ENCODE data around the gene OR6Y1.

The OR6Y1 gene, protein sequence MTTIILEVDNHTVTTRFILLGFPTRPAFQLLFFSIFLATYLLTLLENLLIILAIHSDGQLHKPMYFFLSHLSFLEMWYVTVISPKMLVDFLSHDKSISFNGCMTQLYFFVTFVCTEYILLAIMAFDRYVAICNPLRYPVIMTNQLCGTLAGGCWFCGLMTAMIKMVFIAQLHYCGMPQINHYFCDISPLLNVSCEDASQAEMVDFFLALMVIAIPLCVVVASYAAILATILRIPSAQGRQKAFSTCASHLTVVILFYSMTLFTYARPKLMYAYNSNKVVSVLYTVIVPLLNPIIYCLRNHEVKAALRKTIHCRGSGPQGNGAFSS

DNA sequence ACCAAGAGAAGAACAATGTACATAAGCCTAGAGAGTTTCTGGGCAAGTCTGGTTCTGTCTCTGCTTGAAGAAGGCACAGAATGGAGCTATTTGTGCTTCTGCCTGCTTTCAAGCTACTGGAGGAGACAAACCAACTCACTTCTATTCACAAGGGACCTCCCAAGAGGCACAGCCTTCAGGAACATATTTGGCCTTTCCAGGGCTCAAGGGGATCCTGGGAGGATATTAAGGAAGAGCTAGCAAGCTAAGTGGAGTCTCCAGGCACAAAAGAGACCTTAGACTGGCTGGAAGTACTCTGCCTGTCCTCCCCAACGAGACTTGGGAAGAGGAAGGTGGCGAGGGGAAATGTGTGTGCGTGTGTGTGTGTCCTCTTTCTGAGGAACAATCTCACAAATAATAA, at the start of gene OR6Y1:
OR6Y1 (minus strand) TSS at position 54 of the 400 bp plus-strand sequence. CDS start 6,300 bp downstream, outside the sequence.
- DNase-seq (ENCODE audit: low read depth), result no peak

DNA sequence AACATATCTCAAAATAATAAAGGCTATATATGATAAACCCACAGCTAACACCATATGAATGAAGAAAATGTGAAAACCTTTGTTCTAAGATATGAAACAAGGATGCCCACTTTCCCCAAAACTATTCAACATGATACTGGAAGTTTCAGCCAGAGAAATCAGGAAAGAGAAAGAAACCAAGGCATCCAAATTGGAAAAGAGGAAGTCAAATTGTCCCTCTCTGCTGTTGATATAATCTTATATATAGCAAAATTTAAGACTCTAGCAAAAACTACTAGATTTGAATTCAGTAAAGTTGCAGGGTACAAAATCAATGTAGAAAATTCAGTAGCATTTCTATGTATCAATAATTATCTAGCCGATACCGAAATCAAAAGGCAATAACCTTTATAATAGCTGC, 46.5 kb upstream of the OR6Y1 start:
- no peak for DNase-seq (ENCODE audit: low read depth)

DNA sequence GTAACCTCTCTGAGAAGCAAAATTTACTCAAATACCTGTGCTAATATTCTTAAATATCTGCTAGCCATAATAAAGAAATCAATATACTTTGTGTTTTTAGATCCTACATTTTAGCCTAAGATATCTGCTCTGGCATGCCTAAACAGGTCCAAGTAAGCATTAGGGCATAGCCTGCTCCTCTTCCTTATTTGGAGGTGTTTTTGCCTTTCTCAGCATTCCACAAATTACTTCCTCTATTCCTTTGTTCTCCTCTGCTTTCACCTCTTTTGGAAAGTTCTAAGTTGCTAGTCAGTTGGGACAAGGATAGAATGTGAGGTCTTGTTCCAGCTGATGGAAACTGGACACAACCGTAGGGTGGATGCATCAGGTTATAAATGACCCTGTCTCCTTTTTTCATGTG, 32.7 kb upstream of the OR6Y1 start:
- DNase-seq (ENCODE audit: low read depth), result no peak

DNA sequence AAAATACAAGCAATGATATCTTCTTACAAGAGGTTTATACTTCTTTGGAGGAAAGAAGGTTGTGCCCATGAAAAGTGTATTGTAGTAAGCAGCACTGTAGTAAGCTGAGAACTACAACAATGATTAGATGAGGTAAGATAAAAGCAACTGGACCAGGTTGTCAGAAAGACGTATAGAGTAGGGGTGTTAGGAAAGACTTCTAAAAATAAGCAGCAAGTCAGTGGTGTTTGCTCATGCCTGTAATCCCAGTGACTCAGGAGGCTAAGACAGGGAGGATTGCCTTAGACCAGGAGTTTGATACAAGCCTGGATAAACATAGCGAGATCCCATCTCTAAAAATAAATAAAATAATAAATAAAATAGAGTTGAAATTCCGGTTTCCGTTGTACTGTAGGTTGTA, 29.8 kb upstream of the OR6Y1 start:
- DNase-seq (ENCODE audit: low read depth), result no peak

DNA sequence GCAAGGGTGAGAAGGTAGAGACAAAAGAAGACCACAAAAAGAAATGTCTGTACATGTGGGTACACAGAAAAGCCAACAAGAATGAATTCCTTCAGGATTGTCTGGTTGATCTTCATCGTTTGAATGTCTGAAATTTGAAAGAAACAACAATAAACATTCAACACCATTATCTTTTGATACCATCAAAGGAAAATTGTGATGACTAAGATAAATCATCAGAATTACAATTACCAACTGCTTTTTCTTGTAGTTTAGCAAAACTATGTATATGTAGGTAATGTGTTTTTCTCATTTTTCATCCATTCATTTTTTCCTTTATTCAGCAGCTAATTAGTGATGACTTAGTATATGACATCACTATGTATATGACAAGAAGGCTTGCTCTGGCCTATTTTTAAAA, 25.5 kb upstream of the OR6Y1 start, which contains the start of gene OR10X1:
OR10X1 (minus strand) TSS at position 167 of the 400 bp plus-strand sequence; CDS start at position 167, 0 bp downstream.
- DNase-seq (ENCODE audit: low read depth), result no peak

DNA sequence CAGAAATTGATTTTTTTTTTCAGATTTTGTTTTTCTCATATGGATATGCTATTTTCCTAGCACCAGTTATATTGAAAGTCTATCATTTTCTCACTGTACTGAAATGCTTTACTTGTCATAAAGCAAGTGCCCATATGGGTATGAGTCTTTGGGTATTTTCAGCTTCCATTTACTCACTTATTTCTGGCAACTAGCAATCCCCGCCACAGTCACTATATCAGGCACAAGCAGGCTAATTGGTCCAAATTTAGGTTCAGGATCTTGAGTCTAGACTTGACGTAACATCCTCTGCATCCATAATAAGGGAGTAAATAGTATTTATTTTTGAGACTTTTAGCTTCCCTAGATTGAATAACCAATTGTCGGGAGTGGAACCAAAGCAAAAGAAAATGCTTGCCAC, 23.4 kb upstream of the OR6Y1 start:
- DNase-seq (ENCODE audit: low read depth), result no peak

DNA sequence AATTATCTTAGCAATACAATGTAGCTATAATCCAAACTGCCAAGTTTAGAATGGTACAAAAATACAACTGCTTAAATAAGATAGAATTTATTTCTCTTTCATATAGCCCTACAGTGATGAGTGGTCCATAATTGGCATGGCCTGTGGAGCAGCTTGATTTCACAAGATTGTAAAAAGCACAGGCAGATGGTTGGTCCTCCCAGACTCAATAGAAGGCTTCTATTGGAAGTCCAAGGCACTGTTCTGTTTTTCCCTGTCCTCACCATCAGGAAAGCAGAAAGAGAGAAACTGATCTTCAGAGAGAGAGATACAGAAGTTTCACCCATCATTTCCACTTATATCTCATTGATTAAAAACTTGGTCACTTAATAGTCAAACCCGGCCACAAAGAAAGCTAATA, 18.0 kb upstream of the OR6Y1 start:
- no peak for DNase-seq (ENCODE audit: low read depth)

DNA sequence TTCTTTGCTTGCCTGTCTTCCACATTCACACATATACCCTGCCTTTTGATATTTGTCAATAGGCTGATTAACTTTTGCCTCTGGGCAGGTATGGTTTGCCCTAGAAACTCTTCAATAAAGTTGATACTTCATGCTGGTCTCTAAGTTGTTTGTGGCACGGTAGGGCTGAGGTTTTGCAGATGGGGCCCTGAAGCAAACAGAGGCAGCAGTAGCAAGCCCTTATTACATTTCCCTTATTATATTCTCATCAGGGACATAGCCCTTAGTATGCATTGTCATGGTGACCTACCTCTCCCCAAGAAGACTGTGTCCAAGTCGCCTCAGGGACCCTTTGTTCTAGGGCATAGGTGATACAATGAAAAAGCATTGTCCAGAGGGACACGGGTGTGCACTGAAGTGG, 16.3 kb upstream of the OR6Y1 start, which contains the start of gene OR6P1:
OR6P1 (minus strand) TSS at position 101 of the 400 bp plus-strand sequence. CDS start 6,976 bp downstream, outside the sequence.
- DNase-seq (ENCODE audit: low read depth), result no peak

DNA sequence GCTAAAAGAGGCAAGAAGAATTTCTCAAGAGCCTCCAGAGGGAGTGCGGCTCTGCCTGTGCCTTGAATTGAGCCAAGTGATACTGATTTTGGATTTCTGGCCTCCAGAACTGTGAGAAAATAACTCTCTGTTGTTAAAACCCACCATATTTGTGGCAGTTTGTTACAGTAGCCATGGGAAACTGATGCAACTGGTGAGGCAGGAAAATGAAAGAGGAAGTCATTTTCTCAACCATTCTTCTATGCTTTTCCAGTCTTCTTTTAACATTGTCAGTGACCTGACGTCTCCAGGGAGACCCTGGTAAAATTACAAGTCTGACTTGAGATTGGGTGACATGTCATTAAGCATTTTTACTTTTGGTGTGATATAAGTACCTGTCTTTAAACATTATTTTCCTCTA, 10.4 kb upstream of the OR6Y1 start:
- DNase-seq (ENCODE audit: low read depth), result no peak

DNA sequence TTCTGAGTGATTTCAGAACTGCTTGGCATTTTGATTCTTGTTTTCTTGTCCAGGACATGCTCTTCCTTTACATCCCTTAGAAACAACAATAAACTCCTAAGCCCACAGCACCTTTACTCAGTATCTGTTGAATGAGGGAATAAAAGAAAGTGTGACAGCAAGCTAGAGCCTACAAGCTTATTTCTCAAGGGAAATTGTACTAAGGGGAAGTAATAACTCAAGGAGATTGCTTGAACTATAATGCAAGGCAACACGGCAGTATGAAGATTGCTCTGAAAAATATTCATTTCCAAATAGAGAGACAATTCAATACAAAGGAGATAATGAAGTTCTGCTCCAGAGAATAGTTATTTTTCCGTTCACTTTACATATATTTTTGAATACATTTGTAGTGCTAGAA, 9.6 kb upstream of the OR6Y1 start:
- DNase-seq (ENCODE audit: low read depth), result no peak

DNA sequence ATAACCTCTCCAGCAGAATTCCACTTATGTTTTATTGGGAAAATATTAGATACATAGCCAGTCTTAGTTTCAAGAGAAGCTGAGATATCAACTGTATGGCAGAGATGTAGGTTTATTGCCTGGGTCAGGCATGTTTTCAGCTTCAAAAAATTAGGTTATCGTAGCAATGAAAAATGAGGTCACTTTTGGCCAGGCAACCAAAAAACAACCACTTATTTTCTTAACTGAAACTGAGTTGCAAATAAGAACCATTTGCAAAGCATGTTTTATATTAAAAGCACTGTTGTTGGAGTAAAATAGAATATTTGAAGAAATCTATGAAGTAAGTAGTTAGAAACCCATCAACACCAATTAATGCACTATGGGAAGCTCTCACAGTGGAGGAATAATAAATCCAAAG, 5.5 kb upstream of the OR6Y1 start:
- DNase-seq (ENCODE audit: low read depth), result no peak

DNA sequence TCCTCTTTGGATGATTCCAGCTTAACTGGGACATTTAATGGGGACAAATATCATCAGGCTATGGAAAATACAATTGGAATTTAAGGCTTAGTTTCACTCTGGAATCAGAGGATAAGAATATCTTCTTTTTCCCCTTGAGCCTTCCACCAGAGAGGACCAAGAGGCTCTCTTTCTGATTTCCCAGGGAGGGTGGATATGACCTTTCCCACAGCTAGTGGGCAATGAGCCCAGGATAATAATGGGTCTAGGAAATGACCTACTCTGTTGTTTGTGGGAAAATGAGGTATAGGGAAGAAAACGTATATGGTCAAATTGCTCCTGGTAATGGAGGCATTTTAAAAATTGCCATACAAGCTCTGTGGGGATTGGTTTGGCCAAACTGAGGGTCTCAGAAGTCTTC, 1.9 kb downstream of the OR6Y1 start:
- DNase-seq (ENCODE audit: low read depth), result no peak

DNA sequence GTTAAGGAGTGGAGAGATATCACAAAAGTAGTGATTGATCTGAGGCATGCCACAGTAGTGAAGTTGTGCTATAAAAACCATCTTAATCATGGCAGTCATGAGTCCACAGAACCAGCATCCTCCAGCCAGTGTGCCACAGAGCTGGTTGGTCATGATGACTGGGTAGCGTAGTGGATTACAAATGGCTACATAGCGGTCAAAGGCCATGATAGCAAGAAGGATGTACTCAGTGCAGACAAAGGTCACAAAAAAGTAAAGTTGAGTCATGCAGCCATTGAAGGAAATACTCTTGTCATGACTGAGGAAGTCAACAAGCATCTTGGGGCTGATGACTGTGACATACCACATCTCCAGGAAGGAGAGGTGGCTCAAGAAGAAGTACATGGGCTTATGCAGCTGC, 6.7 kb downstream of the OR6Y1 start:
- DNase-seq (ENCODE audit: low read depth), result no peak

DNA sequence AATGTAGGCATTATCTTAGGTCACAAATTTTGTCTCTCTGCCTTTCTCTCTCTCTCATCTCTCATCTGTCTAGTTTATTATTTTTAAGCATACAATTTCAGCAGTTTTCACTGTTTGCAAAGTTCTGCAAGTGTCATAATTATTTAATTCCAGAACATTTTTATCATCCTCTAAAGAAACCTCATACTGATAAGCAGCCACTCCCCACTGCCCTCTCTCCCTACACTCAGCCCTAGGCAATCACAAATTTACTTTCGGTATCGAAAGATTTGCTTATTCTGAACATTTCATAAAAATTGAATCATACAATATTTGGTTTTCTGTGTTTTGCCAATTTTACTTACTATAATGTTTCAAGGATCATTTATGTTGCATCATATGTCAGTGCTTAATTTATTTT, 16.6 kb downstream of the OR6Y1 start:
- DNase-seq (ENCODE audit: low read depth), result no peak

DNA sequence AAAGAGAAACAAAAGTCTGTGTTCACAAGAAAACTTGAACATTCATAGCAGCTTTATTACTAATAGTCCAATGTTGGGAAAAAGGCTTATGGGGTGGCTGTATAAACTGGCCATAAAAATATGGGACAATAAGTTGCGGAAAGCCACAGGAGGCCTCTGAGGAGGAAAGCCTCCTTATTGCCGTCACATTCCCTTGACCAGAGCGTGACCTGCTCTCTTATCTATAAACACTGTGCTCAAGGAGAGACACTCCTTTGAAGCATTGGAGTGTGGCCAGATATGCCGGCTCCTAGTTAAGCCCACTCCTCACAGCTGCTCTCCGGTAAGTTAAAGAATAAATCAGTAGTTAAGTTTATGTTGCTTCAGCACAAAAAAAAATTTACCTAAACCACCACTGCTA, 19.7 kb downstream of the OR6Y1 start:
- DNase-seq (ENCODE audit: low read depth), result no peak

DNA sequence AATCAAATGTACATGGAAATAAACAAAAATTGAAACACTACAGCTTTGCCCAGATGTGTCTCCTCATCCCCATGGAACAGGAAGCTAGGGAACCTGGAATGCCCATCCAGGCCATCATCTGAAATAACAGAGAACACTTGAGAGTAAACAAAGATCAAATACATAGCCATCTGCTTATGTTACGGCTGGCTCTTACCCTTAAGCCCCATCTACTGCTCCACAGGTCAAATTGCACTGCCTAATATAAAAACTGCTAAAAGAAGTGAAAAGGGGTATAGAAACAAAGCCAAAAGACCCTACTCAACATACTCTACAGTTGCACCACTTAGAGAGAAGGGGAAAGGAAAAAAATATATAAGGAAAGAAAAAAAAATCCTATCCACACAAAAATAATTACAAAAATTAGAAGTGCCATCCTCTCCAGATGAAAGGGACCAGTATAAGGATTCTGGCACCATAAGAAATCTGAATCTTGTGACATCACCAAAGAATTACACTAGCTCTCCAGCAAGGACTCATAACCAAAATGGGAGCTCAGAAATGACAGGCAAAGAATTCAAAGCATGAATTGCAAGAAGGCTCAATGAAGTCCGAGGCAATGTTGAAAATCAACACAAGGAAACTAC, 26.9 kb downstream of the OR6Y1 start:
- no peak for DNase-seq (ENCODE audit: low read depth)

DNA sequence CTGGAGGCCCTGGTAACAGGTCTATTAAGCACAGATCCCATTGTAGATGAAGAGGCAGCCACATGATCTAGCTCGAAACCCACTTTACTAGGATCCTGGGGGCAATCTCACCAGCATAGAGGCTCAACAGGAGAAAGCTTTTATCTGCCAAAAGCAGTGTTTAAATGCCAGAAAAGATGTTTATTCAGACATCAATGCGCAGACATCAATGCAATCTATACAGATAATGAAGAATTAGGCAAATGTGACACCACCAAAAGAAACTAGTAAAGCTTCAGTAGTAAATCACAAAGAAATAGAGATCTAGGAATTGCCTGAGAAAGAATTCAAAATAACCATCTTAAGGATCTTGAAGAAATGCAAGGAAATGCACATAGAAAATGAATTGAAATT, 32.5 kb downstream of the OR6Y1 start:
- no peak for DNase-seq (ENCODE audit: low read depth)

DNA sequence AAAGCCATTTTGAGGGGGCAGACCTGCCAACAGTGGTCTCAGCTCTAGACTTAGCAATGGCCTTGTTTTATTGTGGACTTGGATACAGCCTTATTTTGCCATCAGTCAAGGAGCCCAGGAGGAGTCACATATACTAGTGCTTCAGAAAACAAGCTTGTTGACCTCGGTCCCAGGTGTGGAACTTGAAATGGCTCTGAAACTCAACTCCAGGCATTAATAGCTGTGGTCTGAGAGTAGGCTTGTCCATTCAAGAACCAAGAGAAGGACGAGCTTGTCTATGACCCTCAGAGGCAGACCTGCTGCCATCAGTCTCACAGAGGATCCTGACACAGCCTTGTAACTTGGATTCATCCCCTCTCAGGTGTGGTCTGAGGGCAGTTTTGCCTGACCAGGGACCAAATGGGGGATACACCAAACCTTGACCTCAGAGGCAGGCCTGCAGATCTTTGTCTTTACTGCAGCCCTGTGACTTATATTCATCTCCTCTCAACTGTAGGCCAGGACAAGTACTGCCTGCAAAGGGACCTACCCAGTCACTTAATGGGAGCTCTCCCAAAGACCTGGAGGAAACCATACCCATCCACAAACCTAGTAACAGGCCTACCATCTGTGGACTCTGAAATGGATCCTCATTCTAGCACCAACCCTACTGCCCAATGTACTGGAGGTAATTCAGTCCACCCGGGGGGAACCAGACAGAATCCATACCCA, 33.1 kb downstream of the OR6Y1 start:
- DNase-seq (ENCODE audit: low read depth), result no peak

DNA sequence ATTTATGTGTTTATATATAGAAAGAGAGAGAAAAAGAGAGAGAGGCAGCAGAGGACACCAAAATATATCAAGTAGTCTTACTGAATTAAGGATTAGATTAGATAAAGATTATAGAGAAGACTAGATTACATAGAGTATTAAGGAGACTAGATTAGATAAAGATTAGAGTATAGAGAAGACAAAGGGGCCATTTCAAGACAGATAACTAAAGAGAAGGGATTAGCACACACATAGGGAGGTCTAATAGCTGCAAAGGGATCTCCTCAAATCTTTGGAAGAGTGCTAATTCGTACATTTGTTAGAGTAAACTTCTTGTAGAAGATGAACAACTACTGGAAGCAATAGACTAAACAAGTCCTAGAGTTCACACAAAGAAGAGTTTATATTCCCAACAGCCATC, 34.2 kb downstream of the OR6Y1 start:
- no peak for DNase-seq (ENCODE audit: low read depth)

DNA sequence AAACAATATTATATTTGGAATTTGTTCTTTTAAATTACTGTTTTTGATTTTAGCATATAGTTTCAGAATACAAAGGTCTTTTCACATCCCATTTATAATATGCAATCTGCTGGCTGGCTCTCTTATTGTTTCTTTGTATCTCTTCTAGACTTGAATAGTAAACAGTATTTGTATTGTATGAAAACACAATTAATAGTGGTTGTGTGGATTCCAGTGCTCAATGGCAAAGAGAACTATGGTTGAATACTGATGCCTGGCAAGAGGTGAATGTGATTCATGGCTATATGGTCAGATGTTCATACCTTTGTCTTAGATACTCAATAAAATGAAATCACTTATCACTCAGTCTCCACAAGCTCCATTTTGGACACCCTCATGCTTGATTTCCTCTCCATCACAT, 37.2 kb downstream of the OR6Y1 start:
- DNase-seq (ENCODE audit: low read depth), result no peak

DNA sequence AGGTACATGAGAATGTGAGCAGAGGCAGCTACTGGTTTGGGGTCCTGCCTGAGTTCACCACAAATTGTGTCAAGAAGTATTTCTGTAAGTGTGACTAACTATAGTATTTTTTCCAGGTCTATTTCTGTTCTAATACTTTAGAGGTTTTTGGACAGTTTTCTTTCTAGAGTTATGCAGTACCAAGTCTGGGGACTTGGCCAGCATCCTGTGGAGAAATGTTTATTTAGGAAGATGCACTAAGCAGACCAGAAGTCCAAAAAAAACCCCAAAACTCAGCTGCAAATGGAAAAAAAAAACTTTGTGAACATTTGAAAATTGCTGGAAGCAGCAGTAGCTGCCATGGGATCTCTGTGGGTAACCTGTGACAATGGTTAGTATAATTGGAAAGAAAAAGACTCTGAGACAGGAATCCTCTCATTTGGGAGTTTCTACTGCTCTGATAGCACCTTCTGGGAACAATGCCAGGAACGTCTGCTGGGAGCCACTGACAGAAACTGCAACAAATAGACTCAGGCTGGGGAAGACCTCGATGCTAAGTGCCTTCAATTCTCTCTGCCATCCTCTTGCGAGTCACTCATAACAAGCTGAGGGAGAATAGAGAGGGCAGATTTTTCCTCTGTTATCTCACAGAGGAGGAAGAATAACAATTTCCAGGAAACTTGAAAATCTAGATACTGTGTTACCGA, 44.6 kb downstream of the OR6Y1 start:
- DNase-seq (ENCODE audit: low read depth), result no peak

DNA sequence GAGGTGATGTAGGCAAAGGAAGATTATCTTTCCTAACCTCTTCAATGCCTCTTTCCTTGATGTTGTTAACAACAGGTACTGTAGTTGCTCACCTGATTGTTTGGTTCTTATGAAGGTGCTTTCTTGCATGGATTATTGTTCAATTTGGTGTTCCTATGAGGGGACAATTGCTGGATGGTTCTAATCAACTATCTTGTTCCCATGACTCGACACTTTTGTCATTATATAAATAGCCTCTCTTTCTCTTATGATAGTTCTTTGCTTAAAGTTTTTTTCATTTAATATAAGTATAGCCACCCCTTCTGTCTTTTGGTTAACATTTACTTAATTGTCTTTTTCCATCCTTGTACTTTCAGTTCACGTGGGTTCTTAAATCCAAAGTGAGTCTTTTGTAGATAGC, 46.7 kb downstream of the OR6Y1 start:
- no peak for DNase-seq (ENCODE audit: low read depth)
